ENCODE results near the gene CASR.
A peak's percentile ranks its signal among the peaks of the same experiment; 100 is the strongest.

The CASR gene

GRCh38 chr3:122255757-122256439, 72.4 kb downstream of the CASR start:
- H3K4me1 ChIP-seq (ENCODE audit: low read depth, poor library complexity, severe bottlenecking) = peaks cover 50% of the 10 kb centered on the region
- no peaks in the 10 kb centered on the region for H3K27me3 ChIP-seq (ENCODE audit: insufficient read depth, low read depth)
- no peaks in the 10 kb centered on the region for H3K79me2 ChIP-seq (ENCODE audit: insufficient read depth, low read depth)
- peak overlapping the region; percentile 67 for H3K27ac ChIP-seq
- peak overlapping the region; percentile 70 for H3K4me2 ChIP-seq
- H4K20me1 ChIP-seq (ENCODE audit: insufficient read depth) = no peaks in the 10 kb centered on the region
- no peaks in the 10 kb centered on the region for H3K36me3 ChIP-seq (ENCODE audit: insufficient read depth)
- TF ChIP-seq, protein P1, sequence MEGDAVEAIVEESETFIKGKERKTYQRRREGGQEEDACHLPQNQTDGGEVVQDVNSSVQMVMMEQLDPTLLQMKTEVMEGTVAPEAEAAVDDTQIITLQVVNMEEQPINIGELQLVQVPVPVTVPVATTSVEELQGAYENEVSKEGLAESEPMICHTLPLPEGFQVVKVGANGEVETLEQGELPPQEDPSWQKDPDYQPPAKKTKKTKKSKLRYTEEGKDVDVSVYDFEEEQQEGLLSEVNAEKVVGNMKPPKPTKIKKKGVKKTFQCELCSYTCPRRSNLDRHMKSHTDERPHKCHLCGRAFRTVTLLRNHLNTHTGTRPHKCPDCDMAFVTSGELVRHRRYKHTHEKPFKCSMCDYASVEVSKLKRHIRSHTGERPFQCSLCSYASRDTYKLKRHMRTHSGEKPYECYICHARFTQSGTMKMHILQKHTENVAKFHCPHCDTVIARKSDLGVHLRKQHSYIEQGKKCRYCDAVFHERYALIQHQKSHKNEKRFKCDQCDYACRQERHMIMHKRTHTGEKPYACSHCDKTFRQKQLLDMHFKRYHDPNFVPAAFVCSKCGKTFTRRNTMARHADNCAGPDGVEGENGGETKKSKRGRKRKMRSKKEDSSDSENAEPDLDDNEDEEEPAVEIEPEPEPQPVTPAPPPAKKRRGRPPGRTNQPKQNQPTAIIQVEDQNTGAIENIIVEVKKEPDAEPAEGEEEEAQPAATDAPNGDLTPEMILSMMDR (conservative IDR thresholded peaks at IDR 0.05; ENCODE audit: low read depth, low read length) = no peak
- no peak overlapping the region for H3K4me3 ChIP-seq (IDR thresholded peaks at IDR 0.05; ENCODE audit: insufficient read depth, low read depth, low read length)
- H3K9ac ChIP-seq = peak overlapping the region; percentile 13; the same call in 1 of the 2 replicates
- peak overlapping the region; percentile 23; the same call in 1 of the 2 replicates for H2AFZ ChIP-seq (ENCODE audit: low read depth)

- no peak overlapping the region for H3K27ac ChIP-seq
- H4K20me1 ChIP-seq (ENCODE audit: insufficient read depth) = no peaks in the 10 kb centered on the region
- TF ChIP-seq, protein P1 (conservative IDR thresholded peaks at IDR 0.05; ENCODE audit: low read depth, low read length) = no peak
- no peaks in the 10 kb centered on the region for H3K27me3 ChIP-seq (ENCODE audit: insufficient read depth, low read depth)
- no peaks in the 10 kb centered on the region for H3K79me2 ChIP-seq (ENCODE audit: insufficient read depth, low read depth)
- no peak overlapping the region for H3K9ac ChIP-seq
- no peak overlapping the region for H3K4me2 ChIP-seq
- H3K36me3 ChIP-seq (ENCODE audit: insufficient read depth) = no peaks in the 10 kb centered on the region
- no peak overlapping the region for H3K4me3 ChIP-seq (IDR thresholded peaks at IDR 0.05; ENCODE audit: insufficient read depth, low read depth, low read length)
- no peak overlapping the region for H2AFZ ChIP-seq (ENCODE audit: low read depth)
- H3K4me1 ChIP-seq (ENCODE audit: low read depth, poor library complexity, severe bottlenecking) = peaks cover 48% of the 10 kb centered on the region
Observed at GRCh38 chr3:122257644-122258364, 74.3 kb downstream of the CASR start.

- peak overlapping the region; percentile 45 for H3K4me2 ChIP-seq
- H3K4me3 ChIP-seq (IDR thresholded peaks at IDR 0.05; ENCODE audit: insufficient read depth, low read depth, low read length) = no peak overlapping the region
- H3K27me3 ChIP-seq (ENCODE audit: insufficient read depth, low read depth) = no peaks in the 10 kb centered on the region
- H3K79me2 ChIP-seq (ENCODE audit: insufficient read depth, low read depth) = no peaks in the 10 kb centered on the region
- no peak overlapping the region for H3K27ac ChIP-seq
- H4K20me1 ChIP-seq (ENCODE audit: insufficient read depth) = no peaks in the 10 kb centered on the region
- TF ChIP-seq, protein P1 (conservative IDR thresholded peaks at IDR 0.05; ENCODE audit: low read depth, low read length) = peak; percentile 87
- no peaks in the 10 kb centered on the region for H3K36me3 ChIP-seq (ENCODE audit: insufficient read depth)
- H2AFZ ChIP-seq (ENCODE audit: low read depth) = peak overlapping the region; percentile 42
- H3K9ac ChIP-seq = no peak overlapping the region
- peaks cover 45% of the 10 kb centered on the region for H3K4me1 ChIP-seq (ENCODE audit: low read depth, poor library complexity, severe bottlenecking)
Observed at GRCh38 chr3:122258757-122259371, 75.4 kb downstream of the CASR start.

- Histone ChIP-seq H3K27me3 (ENCODE audit: insufficient read depth, low read depth) (no peaks in the 10 kb centered on the region), H2AFZ (ENCODE audit: low read depth) (no peak overlapping the region), H3K36me3 (ENCODE audit: insufficient read depth) (no peaks in the 10 kb centered on the region), H4K20me1 (ENCODE audit: insufficient read depth) (no peaks in the 10 kb centered on the region), H3K79me2 (ENCODE audit: insufficient read depth, low read depth) (no peaks in the 10 kb centered on the region), H3K27ac (no peak overlapping the region), H3K4me2 (no peak overlapping the region), H3K9ac (no peak overlapping the region), H3K4me3 (IDR thresholded peaks at IDR 0.05; ENCODE audit: insufficient read depth, low read depth, low read length) (no peak overlapping the region), H3K4me1 (ENCODE audit: low read depth, poor library complexity, severe bottlenecking) (peaks cover 35% of the 10 kb centered on the region)
- TF ChIP-seq, protein P1 (conservative IDR thresholded peaks at IDR 0.05; ENCODE audit: low read depth, low read length) = no peak
Observed at GRCh38 chr3:122260206-122260605, 76.7 kb downstream of the CASR start.

Measured in KMS-11 (cell line).